Stimulated activated CD8-positive, alpha-beta memory T cell treated with anti-CD3 and anti-CD28 coated beads, Interleukin-12 subunit alpha, Interleukin-12 subunit beta, amount 100 ng/mL, for 24 hours (primary cell): ENCODE data around the gene SH3BGR.
"Not testable (repeated sequence)": the region's sequence is repeated elsewhere in the genome, so short reads cannot be mapped to it uniquely, and the experiment has no call there.

Source experiments
- DNase-seq: peaks from one replicate; pipeline ENCODE4 v3.0.0-alpha.2; 2020; ENCODE audit errors: extremely low read depth

The SH3BGR gene

GRCh38 chr21:39451332-39452206, at the start of gene SH3BGR:
TSS of gene SH3BGR (plus strand) at chr21:39451970. CDS start at chr21:39452097, 127 bp downstream.
- DNase-seq: no peak

- no peak for DNase-seq
Observed at GRCh38 chr21:39406065-39406464, 45.7 kb upstream of the SH3BGR start.

- not testable (repeated sequence) for DNase-seq
Observed at GRCh38 chr21:39419204-39419603, 32.6 kb upstream of the SH3BGR start.

- DNase-seq: no peak
Observed at GRCh38 chr21:39422527-39423241, 29.1 kb upstream of the SH3BGR start.

GRCh38 chr21:39429445-39429844, 22.3 kb upstream of the SH3BGR start:
- no peak for DNase-seq

- no peak for DNase-seq
Observed at GRCh38 chr21:39430016-39430415, 21.8 kb upstream of the SH3BGR start.

GRCh38 chr21:39430457-39430856, 21.3 kb upstream of the SH3BGR start:
- no peak for DNase-seq

- no peak for DNase-seq
Observed at GRCh38 chr21:39430954-39431353, 20.8 kb upstream of the SH3BGR start.

- DNase-seq: no peak
Observed at GRCh38 chr21:39434950-39435349, 16.8 kb upstream of the SH3BGR start.

GRCh38 chr21:39439232-39439631, 12.5 kb upstream of the SH3BGR start:
- no peak for DNase-seq

- no peak for DNase-seq
Observed at GRCh38 chr21:39441502-39442475, 10.0 kb upstream of the SH3BGR start.

GRCh38 chr21:39444421-39445180, 7.2 kb upstream of the SH3BGR start:
- no peak for DNase-seq

- DNase-seq: peak; percentile 80
Observed at GRCh38 chr21:39445321-39446269, 6.2 kb upstream of the SH3BGR start, which contains the start of gene LCA5L. TSS of gene LCA5L (minus strand) at chr21:39445778. CDS start at chr21:39428493, 17,285 bp downstream.

GRCh38 chr21:39447264-39447663, 4.5 kb upstream of the SH3BGR start:
- no peak for DNase-seq

GRCh38 chr21:39452207-39452969, 618 bp downstream of the SH3BGR start:
- no peak for DNase-seq

GRCh38 chr21:39452970-39453342, 1.2 kb downstream of the SH3BGR start:
- no peak for DNase-seq

- DNase-seq: no peak
Observed at GRCh38 chr21:39453571-39454179, 1.9 kb downstream of the SH3BGR start.

- DNase-seq: no peak
Observed at GRCh38 chr21:39454949-39455668, 3.3 kb downstream of the SH3BGR start.
